ENCODE results near the gene SEC16A.

Gene SEC16A

GRCh38 chr9:136443087-136443486 lies 39.8 kb downstream of the SEC16A start:
- no peak for TF ChIP-seq CTCF (IDR thresholded peaks at IDR 0.05; ENCODE audit: low read length, missing control alignments)
- H3K4me3 ChIP-seq (replicated peaks; ENCODE audit: low read depth, low read length), result no peak overlapping the region
- DNase-seq (ENCODE audit: low read depth), result no peak

- no peak for DNase-seq (ENCODE audit: low read depth)
- no peak overlapping the region for H3K4me3 ChIP-seq (replicated peaks; ENCODE audit: low read depth, low read length)
- TF ChIP-seq CTCF (IDR thresholded peaks at IDR 0.05; ENCODE audit: low read length, missing control alignments), result no peak
These were observed 40.6 kb downstream of the SEC16A start for GRCh38 chr9:136442265-136442664.

GRCh38 chr9:136441681-136442245 lies 41.1 kb downstream of the SEC16A start:
- no peak for TF ChIP-seq CTCF (IDR thresholded peaks at IDR 0.05; ENCODE audit: low read length, missing control alignments)
- no peak overlapping the region for H3K4me3 ChIP-seq (replicated peaks; ENCODE audit: low read depth, low read length)
- no peak for DNase-seq (ENCODE audit: low read depth)

GRCh38 chr9:136441191-136441680 lies 41.6 kb downstream of the SEC16A start:
- no peak overlapping the region for H3K4me3 ChIP-seq (replicated peaks; ENCODE audit: low read depth, low read length)
- TF ChIP-seq CTCF (IDR thresholded peaks at IDR 0.05; ENCODE audit: low read length, missing control alignments), result no peak
- no peak for DNase-seq (ENCODE audit: low read depth)

GRCh38 chr9:136439481-136440408 lies 43.1 kb downstream of the SEC16A start, which contains the start of gene INPP5E:
INPP5E (minus strand) TSS chr9:136439845; CDS start chr9:136439419, 426 bp downstream.
- peak within 1 kb of the TSS; percentile 62 for H3K4me3 ChIP-seq (replicated peaks; ENCODE audit: low read depth, low read length)
- DNase-seq (ENCODE audit: low read depth), result peak; percentile 70
- peak; percentile 26 for TF ChIP-seq CTCF (IDR thresholded peaks at IDR 0.05; ENCODE audit: low read length, missing control alignments)

- H3K4me3 ChIP-seq (replicated peaks; ENCODE audit: low read depth, low read length), result peak overlapping the region; percentile 62
- TF ChIP-seq CTCF (IDR thresholded peaks at IDR 0.05; ENCODE audit: low read length, missing control alignments), result no peak
- peak; percentile 10 for DNase-seq (ENCODE audit: low read depth)
These were observed 44.0 kb downstream of the SEC16A start for GRCh38 chr9:136438548-136439480.

Measured in fibroblast of pulmonary artery (primary cell).